NCI-H1417 treated with DMSO at 0.1 percent for 48 hours (cell line): ENCODE data around the gene B4GALT4.
"Not testable (repeated sequence)": the region's sequence is repeated elsewhere in the genome, so short reads cannot be mapped to it uniquely, and the experiment has no call there.

Source experiments
- DNase-seq: peaks from one replicate; lab custom pipeline; 2025; lab: John Stamatoyannopoulos, UW

B4GALT4 gene

GRCh38 chr3:119195151-119195476 lies 45.6 kb downstream of the B4GALT4 start:
- DNase-seq, result no peak

- DNase-seq, result no peak
Observed at GRCh38 chr3:119194237-119195150, 46.2 kb downstream of the B4GALT4 start.

- no peak for DNase-seq
Observed at GRCh38 chr3:119191800-119192199, 48.9 kb downstream of the B4GALT4 start.

GRCh38 chr3:119187266-119187665 lies 53.4 kb downstream of the B4GALT4 start:
- DNase-seq, result no peak

- no peak for DNase-seq
Observed at GRCh38 chr3:119184796-119185570, 55.7 kb downstream of the B4GALT4 start.

- DNase-seq, result no peak
Observed at GRCh38 chr3:119184111-119184510, 56.6 kb downstream of the B4GALT4 start.

GRCh38 chr3:119181765-119182164 lies 58.9 kb downstream of the B4GALT4 start:
- DNase-seq, result no peak

- DNase-seq, result no peak
Observed at GRCh38 chr3:119177321-119177720, 63.4 kb downstream of the B4GALT4 start.

GRCh38 chr3:119176778-119177177 lies 63.9 kb downstream of the B4GALT4 start:
- DNase-seq, result no peak

GRCh38 chr3:119175872-119176756 lies 64.6 kb downstream of the B4GALT4 start:
- no peak for DNase-seq

GRCh38 chr3:119173325-119173724 lies 67.4 kb downstream of the B4GALT4 start, which contains the start of gene UPK1B:
UPK1B (plus strand) TSS chr3:119173598; CDS start chr3:119186742, 13,144 bp downstream.
- no peak for DNase-seq

- no peak for DNase-seq
Observed at GRCh38 chr3:119170821-119171220, 69.9 kb downstream of the B4GALT4 start.

GRCh38 chr3:119164745-119165144 lies 75.9 kb downstream of the B4GALT4 start:
- not testable (repeated sequence) for DNase-seq
